Thyroid gland (tissue), 4 donors: ENCODE results near the gene TBC1D4. TPM values are rescaled to one million over a fixed set of nuclear protein-coding genes. Genes with fewer than 3 reads are reported as not detected.

Experiments used
- DNase-seq, 2 donors: peaks; one replicate each; pipeline ENCODE4 v3.0.0-alpha.2; 2019
- H3K27ac ChIP-seq, 3 donors: fragments of 200-600 bp; sonication (generic); 1 replicate in 2 of 3; 2 replicates in 1 of 3; pipeline ENCODE4 v1.5.1; 2016 to 2019; ENCODE audit warnings: mild to moderate bottlenecking in 1 of 3, moderate library complexity in 1 of 3
- H3K27me3 ChIP-seq: fragments of 200-600 bp; sonication (generic); one replicate; pipeline ENCODE4 v1.5.1; 2019
- H3K36me3 ChIP-seq, 2 donors: fragments of 200-600 bp; sonication (generic); one replicate each; pipeline ENCODE4 v1.5.1; 2016 to 2019
- H3K4me1 ChIP-seq, 2 donors: fragments of 200-600 bp; sonication (generic); one replicate each; pipeline ENCODE4 v1.5.1; 2017 to 2019
- H3K4me3 ChIP-seq, 3 donors: fragments of 200-600 bp; sonication (generic); replicated peaks in 1 of 3; 1 replicate in 2 of 3; 2 replicates in 1 of 3; pipeline ENCODE4 v1.5.1; 2016; ENCODE audit warnings: mild to moderate bottlenecking in 1 of 3
- H3K9me3 ChIP-seq: fragments of 200-600 bp; sonication (generic); one replicate; pipeline ENCODE4 v1.5.1; 2017
- CTCF ChIP-seq, 6 experiments: fragments of 200-600 bp in 3 of 6; fragments of 450-650 bp in 3 of 6; sonication (generic) in 3 of 6; IDR thresholded peaks; one replicate each; pipeline ENCODE4 v1.5.1; 2016 to 2019; ENCODE audit warnings: antibody characterized with exemption in 6 of 6, mild to moderate bottlenecking in 2 of 6, inconsistent platforms in 1 of 6, moderate library complexity in 1 of 6
- POLR2A ChIP-seq, 2 donors: fragments of 450-650 bp; IDR thresholded peaks; one replicate each; pipeline ENCODE4 v1.6.1; 2017; ENCODE audit warnings: antibody characterized with exemption in 2 of 2, mild to moderate bottlenecking in 2 of 2, moderate library complexity in 1 of 2
- WGBS, 2 donors: methylation state at CpG; one replicate each; pipeline ENCODE4 v1.1.5; 2017; 5-methylcytosine and 5-hydroxymethylcytosine counted together
- intact Hi-C: fragments of 100-400 bp; cut with DNase I; formaldehyde crosslinking; loops from one replicate; pipeline ENCODE4 v1.15.1; 2023
- total RNA-seq, 4 donors: library from RNA; depleted of rRNA; stranded (reverse); fragments of >200 nt; gene quantifications; one replicate each; pipeline ENCODE4 v1.2.3, GENCODE V29; 2016

Gene TBC1D4
- total RNA-seq, 4 donors from 2014 or later = 42.5 to 72.6 (median 70.6) TPM

GRCh38 chr13:75470676-75471075 lies 11.3 kb downstream of the TBC1D4 start:
- no peaks in the 10 kb centered on the region for H3K9me3 ChIP-seq
- no peaks in the 10 kb centered on the region for H3K36me3 ChIP-seq
- no peak overlapping the region for H3K27ac ChIP-seq
- 68 to 75% methylated on average over 4 of the region's 4 CpGs for whole genome bisulfite sequencing, 2 donors
- peak; percentile 51 to 55 for DNase-seq
- no peak for TF ChIP-seq POLR2A (IDR thresholded peaks at IDR 0.05)
- no peak for TF ChIP-seq CTCF (IDR thresholded peaks at IDR 0.05)
- no peak overlapping the region for H3K4me3 ChIP-seq
- intact Hi-C loops = no loop called here
- H3K4me1 ChIP-seq = peaks cover 7 to 30% of the 10 kb centered on the region in 2 donors
- H3K27me3 ChIP-seq = no peaks in the 10 kb centered on the region

GRCh38 chr13:75469047-75469446 lies 12.9 kb downstream of the TBC1D4 start:
- H3K27me3 ChIP-seq = no peaks in the 10 kb centered on the region
- no peak for DNase-seq

GRCh38 chr13:75468602-75469001 lies 13.4 kb downstream of the TBC1D4 start:
- DNase-seq = no peak
- 86% methylated on average over 5 of the region's 5 CpGs for WGBS, 2 donors
- no peak for TF ChIP-seq POLR2A (IDR thresholded peaks at IDR 0.05)
- TF ChIP-seq CTCF (IDR thresholded peaks at IDR 0.05) = no peak
- Histone ChIP-seq H3K4me1 (peaks cover 7 to 30% of the 10 kb centered on the region in 2 donors), H3K27me3 (no peaks in the 10 kb centered on the region), H3K27ac (peak overlapping the region in 1 of 3 donors; percentile 55), H3K9me3 (no peaks in the 10 kb centered on the region), H3K36me3 (no peaks in the 10 kb centered on the region), H3K4me3 (no peak overlapping the region)
- intact Hi-C loops = no loop called here

More at GRCh38 chr13:75469047-75469446, 12.9 kb downstream of the TBC1D4 start:
- intact Hi-C loops = no loop called here
- H3K36me3 ChIP-seq = no peaks in the 10 kb centered on the region
- no peaks in the 10 kb centered on the region for H3K9me3 ChIP-seq
- no peak overlapping the region for H3K27ac ChIP-seq
- TF ChIP-seq POLR2A (IDR thresholded peaks at IDR 0.05) = no peak
- no peak overlapping the region for H3K4me3 ChIP-seq
- H3K4me1 ChIP-seq = peaks cover 7 to 30% of the 10 kb centered on the region in 2 donors
- 94% methylated on average over 7 of the region's 7 CpGs for WGBS, 2 donors

- Histone ChIP-seq H3K27me3 (no peaks in the 10 kb centered on the region), H3K36me3 (no peaks in the 10 kb centered on the region), H3K9me3 (no peaks in the 10 kb centered on the region), H3K4me3 (no peak overlapping the region), H3K27ac (peak overlapping the region in 1 of 3 donors; percentile 55), H3K4me1 (peaks cover 7 to 25% of the 10 kb centered on the region in 2 donors)
- intact Hi-C loops = no loop called here
- 53 to 54% methylated on average over 1 of the region's 1 CpG for WGBS, 2 donors
- TF ChIP-seq POLR2A (IDR thresholded peaks at IDR 0.05) (no peak), CTCF (IDR thresholded peaks at IDR 0.05) (no peak)
- DNase-seq = no peak
Measured at GRCh38 chr13:75468098-75468497, 13.9 kb downstream of the TBC1D4 start.

GRCh38 chr13:75467040-75467728 lies 14.8 kb downstream of the TBC1D4 start:
- no peaks in the 10 kb centered on the region for H3K27me3 ChIP-seq
- peak overlapping the region in 1 of 3 donors; percentile 55 for H3K27ac ChIP-seq
- no peak for DNase-seq
- TF ChIP-seq CTCF (IDR thresholded peaks at IDR 0.05) (no peak), POLR2A (IDR thresholded peaks at IDR 0.05) (no peak)
- H3K4me3 ChIP-seq = no peak overlapping the region
- WGBS, 2 donors = 95 to 96% methylated on average over 3 of the region's 3 CpGs
- H3K4me1 ChIP-seq = peaks cover 7 to 21% of the 10 kb centered on the region in 2 donors
- intact Hi-C loops = no loop called here
- no peaks in the 10 kb centered on the region for H3K9me3 ChIP-seq
- no peaks in the 10 kb centered on the region for H3K36me3 ChIP-seq
